Activated naive CD4-positive, alpha-beta T cell treated with anti-CD3 and anti-CD28 coated beads for 36 hours (primary cell): ENCODE results near the gene CENPX. TPM values are rescaled to one million over a fixed set of nuclear protein-coding genes. Genes with fewer than 3 reads are reported as not detected.

Experiments used
- CTCF ChIA-PET: fragments of 350-600 bp; sonication (Branson Sonifier 250); formaldehyde crosslinking; loops from one replicate; lab custom pipeline; 2021; ENCODE audit warnings: antibody characterized with exemption; lab: Charles Lee
- DNase-seq: peaks from one replicate; pipeline ENCODE4 v3.0.0-alpha.2; 2020
- H3K27ac Mint-ChIP-seq: one replicate; pipeline ENCODE4 v1.8.0; 2021; ENCODE audit warnings: mild to moderate bottlenecking, mixed read lengths
- H3K27me3 Mint-ChIP-seq: one replicate; pipeline ENCODE4 v1.8.0; 2021; ENCODE audit warnings: low read depth, mixed read lengths
- H3K36me3 Mint-ChIP-seq: one replicate; pipeline ENCODE4 v1.8.0; 2021; ENCODE audit warnings: low read depth, mixed read lengths
- H3K4me1 Mint-ChIP-seq: one replicate; pipeline ENCODE4 v1.8.0; 2021; ENCODE audit warnings: low read depth, mixed read lengths
- H3K4me3 Mint-ChIP-seq: one replicate; pipeline ENCODE4 v1.8.0; 2021; ENCODE audit warnings: mild to moderate bottlenecking, moderate library complexity, mixed read lengths
- H3K9me3 Mint-ChIP-seq: one replicate; pipeline ENCODE4 v1.8.0; 2021; ENCODE audit warnings: mixed read lengths
- intact Hi-C: fragments of 100-400 bp; cut with micrococcal nuclease; formaldehyde crosslinking; loops from one replicate; pipeline ENCODE4 v1.15.1; 2023
- total RNA-seq, 2 experiments: library from RNA; stranded (reverse); gene quantifications; one replicate each; pipeline ENCODE4 v1.2.3, GENCODE V29; 2021

CENPX gene
- total RNA-seq, 2 experiments from 2014 or later, result 55.8 to 57.8 TPM

DNA sequence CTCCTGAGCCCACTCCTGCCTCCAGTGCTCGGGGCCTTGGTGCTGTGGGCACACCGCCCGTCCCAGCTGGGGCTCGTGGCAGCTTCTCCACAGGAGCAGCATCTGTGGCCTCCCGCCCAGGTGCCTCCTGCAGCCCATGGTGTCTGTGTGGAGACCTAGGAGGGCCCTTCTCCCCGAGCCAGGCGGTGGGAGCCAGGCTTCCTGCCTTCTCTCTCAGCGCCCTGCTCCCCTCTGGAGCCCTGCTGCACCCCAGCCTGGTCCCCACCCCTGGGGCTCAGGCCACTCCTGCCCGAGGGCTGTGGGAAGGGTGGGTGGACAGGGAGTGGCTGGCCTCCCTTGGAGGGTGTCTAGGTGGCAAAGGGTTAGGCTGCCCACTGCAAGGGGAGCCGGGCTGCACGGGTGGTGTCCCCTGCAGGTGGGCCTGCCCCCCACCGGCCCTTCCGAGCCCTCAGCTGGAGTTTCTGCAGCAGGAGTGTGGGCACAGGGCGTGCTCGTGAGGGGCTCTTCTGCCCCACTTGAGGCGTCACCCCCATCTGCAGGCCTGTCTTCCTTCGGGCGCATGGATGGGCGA is 11.0 kb downstream of the CENPX start:
- Mint-ChIP-seq H3K4me3 (no peak overlapping the region), H3K36me3 (no peaks in the 10 kb centered on the region), H3K27ac (no peak overlapping the region), H3K4me1 (no peaks in the 10 kb centered on the region), H3K27me3 (no peaks in the 10 kb centered on the region), H3K9me3 (no peaks in the 10 kb centered on the region)
- CTCF ChIA-PET, result interaction anchor here (0.9 kb wide), 1 partner anchor 18 kb away, joined by 5 read pairs; no protein-coding TSS in a partner anchor
- DNase-seq, result no peak
- intact Hi-C loops, result no loop called here

DNA sequence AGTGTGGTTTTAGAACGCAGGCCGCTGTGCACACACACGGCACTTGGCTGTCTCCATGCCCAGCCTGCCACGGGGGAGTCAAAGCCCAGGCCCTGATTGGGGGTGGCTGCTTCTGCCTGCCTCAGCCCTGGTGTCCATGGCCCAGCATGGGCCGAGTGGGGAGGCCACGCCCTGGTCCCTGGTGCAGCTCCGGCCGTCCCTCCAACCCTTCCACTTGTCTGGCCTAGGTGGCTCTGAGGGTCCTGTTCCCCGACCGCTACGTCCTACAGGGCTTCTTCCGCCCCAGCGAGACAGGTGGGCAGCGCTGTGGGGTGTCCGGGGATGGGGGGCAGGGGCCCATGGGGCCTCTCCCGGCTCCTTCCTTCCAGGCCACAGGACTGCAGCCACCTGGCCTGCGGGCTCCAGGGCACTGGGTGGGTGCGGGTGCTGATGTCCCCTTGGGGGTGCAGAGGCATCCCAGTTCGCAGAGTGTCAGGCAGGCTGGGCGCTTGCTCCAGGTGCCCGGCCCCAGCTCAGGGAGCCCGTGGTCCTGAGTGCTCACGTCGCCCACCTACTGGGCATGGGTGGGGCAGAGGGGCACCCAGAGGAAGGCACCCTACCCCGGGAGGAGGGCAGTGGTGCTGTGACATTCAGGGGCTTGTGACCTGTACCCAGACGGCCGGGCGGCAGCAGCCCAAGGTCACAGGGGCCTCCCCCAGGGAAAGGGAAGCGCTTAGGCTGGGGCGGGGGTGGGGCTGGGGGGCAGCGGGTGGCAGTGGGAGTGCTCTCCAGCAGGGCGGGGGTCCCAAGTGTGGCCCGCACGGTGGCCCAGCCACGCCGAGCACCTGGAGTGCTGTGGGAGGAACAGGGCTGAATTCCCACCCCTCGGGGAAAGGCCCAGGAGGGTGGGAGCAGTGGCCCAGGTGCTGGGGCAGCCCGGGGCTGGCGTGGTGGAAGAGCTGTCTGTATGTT is 11.8 kb downstream of the CENPX start:
- DNase-seq, result no peak
- Mint-ChIP-seq H3K9me3 (no peaks in the 10 kb centered on the region), H3K27ac (no peak overlapping the region), H3K4me3 (no peak overlapping the region), H3K4me1 (no peaks in the 10 kb centered on the region), H3K36me3 (no peaks in the 10 kb centered on the region), H3K27me3 (no peaks in the 10 kb centered on the region)
- intact Hi-C loops, result no loop called here
- CTCF ChIA-PET, result no interaction called here

DNA sequence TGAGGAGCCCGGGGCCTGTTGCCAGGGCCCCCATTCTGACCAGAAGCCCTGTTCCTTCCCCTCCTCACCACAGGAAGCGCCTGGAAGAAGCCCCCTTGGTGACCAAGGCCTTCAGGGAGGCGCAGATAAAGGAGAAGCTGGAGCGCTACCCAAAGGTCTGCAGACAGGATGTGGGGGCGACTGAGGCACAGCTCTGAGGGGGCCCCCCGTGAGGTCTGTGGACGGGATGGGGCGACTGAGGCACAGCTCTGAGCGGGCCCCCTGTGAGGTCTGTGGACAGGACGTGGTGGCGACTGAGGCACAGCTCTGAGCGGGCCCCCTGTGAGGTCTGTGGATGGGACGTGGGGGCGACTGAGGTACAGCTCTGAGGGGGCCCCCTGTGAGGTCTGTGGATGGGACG is 13.3 kb downstream of the CENPX start:
- Mint-ChIP-seq H3K4me1 (no peaks in the 10 kb centered on the region), H3K4me3 (no peak overlapping the region), H3K9me3 (no peaks in the 10 kb centered on the region), H3K36me3 (no peaks in the 10 kb centered on the region), H3K27ac (no peak overlapping the region), H3K27me3 (no peaks in the 10 kb centered on the region)
- DNase-seq, result no peak
- CTCF ChIA-PET, result interaction anchor here (1.0 kb wide), 1 partner anchor 11 kb away, joined by 4 read pairs; no protein-coding TSS in a partner anchor
- intact Hi-C loops, result no loop called here

DNA sequence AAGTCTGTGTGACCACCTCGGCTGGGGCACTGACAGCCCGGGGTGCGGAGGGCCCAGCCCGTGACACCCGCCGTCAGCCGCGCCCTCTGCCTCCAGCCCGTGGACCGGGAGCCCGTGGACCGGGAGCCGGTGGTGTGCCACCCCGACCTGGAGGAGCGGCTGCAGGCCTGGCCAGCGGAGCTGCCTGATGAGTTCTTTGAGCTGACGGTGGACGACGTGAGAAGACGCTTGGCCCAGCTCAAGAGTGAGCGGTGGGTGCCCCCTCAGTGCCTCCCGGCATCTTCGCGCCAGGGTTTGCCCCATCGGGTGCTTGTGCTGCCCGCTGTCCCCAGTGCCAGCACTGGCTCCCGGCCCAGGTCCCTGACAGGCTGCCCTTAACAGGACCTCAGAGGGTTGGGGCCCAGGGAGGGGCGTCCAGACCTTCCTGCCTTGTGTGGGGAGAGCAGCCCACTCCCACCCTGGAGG is 13.7 kb downstream of the CENPX start:
- no peaks in the 10 kb centered on the region for H3K27me3 Mint-ChIP-seq
- no peak overlapping the region for H3K27ac Mint-ChIP-seq
- intact Hi-C loops, result no loop called here
- H3K9me3 Mint-ChIP-seq, result no peaks in the 10 kb centered on the region
- CTCF ChIA-PET, result interaction anchor here (1.0 kb wide), 1 partner anchor 11 kb away, joined by 4 read pairs; no protein-coding TSS in a partner anchor
- no peaks in the 10 kb centered on the region for H3K4me1 Mint-ChIP-seq
- H3K36me3 Mint-ChIP-seq, result no peaks in the 10 kb centered on the region
- DNase-seq, result no peak
- H3K4me3 Mint-ChIP-seq, result no peak overlapping the region

DNA sequence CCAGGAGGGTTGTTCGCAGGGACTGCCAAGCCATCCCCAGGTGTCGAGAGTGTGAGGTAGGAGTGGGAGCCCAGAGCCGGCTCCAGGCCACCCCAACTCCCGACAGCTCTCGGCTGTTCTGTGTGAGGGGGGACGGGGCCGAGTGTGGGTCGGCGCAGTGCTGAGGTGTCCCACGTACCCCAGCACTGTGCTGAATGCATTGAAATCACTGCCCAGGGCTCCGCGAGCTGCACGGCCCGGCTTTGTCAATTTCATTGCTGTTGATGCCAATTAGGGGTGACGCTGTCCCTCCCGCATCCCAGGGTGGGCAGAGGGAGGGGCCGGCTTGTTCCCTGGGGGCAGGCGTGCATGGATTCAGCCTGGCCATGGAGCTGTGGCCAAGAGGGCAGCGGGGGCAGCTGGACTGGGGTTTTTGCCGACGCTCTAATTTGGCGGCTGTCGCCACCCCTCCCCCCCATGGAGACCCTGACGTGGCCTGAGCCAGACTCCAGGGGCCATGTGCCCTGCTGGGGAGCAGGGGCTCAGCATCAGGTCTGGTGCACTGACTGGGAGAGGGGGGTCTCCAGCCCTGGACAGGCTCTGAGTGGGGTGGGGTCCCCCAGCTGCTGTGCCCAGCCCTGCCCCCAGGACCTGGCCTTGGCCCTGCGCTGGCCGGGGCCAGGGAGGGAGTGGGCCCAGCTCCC is 14.3 kb downstream of the CENPX start:
- intact Hi-C loops, result no loop called here
- Mint-ChIP-seq H3K9me3 (no peaks in the 10 kb centered on the region), H3K36me3 (no peaks in the 10 kb centered on the region), H3K4me1 (no peaks in the 10 kb centered on the region), H3K27me3 (no peaks in the 10 kb centered on the region), H3K27ac (no peak overlapping the region), H3K4me3 (no peak overlapping the region)
- CTCF ChIA-PET, result no interaction called here
- DNase-seq, result no peak

DNA sequence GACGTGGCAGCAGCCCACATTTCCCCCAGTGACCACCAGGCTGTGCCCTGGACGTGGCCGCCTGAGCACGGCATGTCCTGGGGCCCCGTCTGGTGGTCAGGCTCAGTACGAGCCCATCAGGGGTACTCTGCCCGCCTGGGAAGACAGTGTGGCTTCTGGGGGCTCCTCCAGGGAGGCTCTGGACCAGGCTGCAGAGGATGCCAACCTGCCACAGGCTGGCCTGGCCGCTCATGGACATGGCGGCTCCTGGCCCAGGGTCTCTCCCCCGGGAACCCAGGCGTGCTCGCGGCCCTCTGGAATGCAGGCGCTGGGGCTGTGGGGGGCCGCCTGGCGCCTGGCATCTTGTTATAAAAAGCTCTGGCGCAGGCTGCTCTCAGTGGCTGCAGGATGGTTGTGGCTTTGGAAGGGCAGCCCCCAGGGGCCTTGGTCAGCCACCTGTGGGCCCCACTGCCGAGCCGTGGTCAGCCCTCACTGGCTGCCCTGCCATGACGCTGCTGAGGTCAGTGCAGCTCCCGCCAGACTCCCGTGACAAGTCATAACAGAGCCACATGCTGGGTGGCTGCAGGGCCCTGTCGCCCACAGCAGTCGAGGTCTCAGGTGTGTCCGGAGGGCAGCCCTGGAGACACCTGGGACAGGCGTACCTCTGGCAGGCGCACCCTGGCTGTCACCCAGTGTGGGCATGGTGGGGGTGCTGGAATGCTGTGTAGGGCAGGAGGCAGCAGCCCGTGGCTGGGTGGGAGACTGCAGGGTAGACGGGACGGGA is 15.0 kb downstream of the CENPX start:
- no peaks in the 10 kb centered on the region for H3K4me1 Mint-ChIP-seq
- H3K4me3 Mint-ChIP-seq, result no peak overlapping the region
- no peak overlapping the region for H3K27ac Mint-ChIP-seq
- no peaks in the 10 kb centered on the region for H3K36me3 Mint-ChIP-seq
- H3K27me3 Mint-ChIP-seq, result no peaks in the 10 kb centered on the region
- H3K9me3 Mint-ChIP-seq, result no peaks in the 10 kb centered on the region
- CTCF ChIA-PET, result no interaction called here
- DNase-seq, result no peak
- intact Hi-C loops, result no loop called here

DNA sequence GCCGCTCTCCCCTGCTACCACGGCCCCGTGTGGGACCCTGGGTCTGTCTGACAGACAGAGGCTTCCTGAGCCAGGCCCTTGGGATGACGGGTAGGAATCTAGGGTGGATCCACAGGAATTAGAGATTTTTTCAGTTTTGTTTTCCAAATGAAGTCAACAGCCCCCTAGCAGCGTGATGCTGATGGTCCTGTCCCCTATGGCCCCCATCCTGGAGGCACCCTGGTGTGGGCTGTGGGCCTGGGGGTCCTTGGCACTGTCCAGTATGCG is 15.5 kb downstream of the CENPX start:
- no peak for DNase-seq
- Mint-ChIP-seq H3K27ac (no peak overlapping the region), H3K4me3 (no peak overlapping the region), H3K4me1 (no peaks in the 10 kb centered on the region), H3K27me3 (no peaks in the 10 kb centered on the region), H3K9me3 (no peaks in the 10 kb centered on the region), H3K36me3 (no peaks in the 10 kb centered on the region)
- CTCF ChIA-PET, result interaction anchor here (0.6 kb wide), 1 partner anchor 470 kb away, joined by 3 read pairs; no protein-coding TSS in a partner anchor
- intact Hi-C loops, result no loop called here

DNA sequence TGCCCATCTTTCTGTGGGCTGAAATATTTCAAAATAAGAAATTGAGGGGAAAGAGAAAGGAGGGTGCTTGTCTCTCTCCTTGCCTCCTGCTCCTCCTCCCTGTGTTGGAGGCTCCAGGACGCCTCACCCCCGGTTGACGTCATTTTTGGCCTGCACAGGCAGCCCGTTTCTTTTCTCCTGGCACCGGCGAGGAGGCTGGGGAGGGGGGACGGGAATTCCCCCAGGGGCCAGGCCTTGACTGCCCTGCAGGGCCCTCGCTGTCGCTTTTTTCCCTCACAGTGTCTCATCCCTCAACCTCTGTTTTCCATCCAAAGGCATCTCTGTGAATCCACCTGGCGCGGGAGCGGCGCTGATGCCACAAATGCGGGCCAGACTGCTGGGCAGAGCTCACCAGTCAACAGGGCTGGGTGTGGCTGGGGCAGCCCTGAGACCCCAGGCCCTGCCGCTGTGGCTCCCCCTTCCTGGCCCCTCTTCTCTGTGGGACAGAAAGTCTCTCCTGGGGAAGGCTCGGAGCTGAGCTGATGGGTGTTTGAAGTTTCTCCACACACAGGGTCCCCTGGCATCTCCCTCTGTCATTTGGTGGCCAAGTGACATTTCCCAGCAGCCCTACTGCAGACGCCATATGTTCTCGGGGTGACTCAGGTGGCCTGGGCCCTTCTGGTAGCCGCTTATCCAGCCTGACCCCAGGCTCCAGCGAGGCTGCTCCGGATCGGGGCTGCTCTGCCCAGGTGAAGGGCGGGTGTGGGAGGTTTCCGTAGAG is 16.0 kb downstream of the CENPX start:
- Mint-ChIP-seq H3K27me3 (no peaks in the 10 kb centered on the region), H3K27ac (no peak overlapping the region), H3K36me3 (no peaks in the 10 kb centered on the region), H3K4me3 (no peak overlapping the region), H3K9me3 (no peaks in the 10 kb centered on the region), H3K4me1 (no peaks in the 10 kb centered on the region)
- DNase-seq, result no peak
- CTCF ChIA-PET, result interaction anchor here (0.6 kb wide), 1 partner anchor 471 kb away, joined by 3 read pairs; no protein-coding TSS in a partner anchor
- intact Hi-C loops, result no loop called here

DNA sequence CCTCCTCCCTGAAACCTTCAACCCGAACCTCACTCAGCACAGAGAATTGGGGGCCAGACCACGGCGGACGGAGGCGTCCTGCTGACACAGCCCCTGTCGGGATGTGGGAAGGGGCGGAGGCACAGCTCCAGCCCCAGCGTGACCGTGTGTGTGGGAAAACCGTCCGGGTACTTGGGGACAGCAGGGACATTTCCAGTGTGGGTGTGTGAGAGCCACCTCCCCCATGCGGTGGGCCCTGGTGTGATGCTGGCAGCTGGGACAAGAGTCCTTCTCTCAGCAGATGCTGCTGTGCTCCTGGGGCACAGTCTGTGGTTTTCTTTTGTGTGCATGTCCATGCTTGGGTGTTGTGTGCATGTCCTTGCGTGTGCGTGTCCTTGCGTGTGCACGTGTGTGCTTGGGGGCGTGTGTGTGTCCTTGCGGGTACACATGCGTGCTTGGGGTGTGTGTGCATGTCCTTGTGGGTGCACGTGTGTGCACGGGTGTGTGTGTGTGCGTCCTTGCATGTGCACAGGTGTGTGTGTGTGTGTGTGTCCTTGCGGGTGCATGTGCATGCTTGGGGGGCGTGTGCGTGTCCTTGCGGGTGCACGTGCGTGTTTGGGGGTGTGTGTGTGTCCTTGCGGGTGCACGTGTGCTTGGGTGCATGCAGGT is 16.9 kb downstream of the CENPX start:
- Mint-ChIP-seq H3K36me3 (no peaks in the 10 kb centered on the region), H3K9me3 (no peaks in the 10 kb centered on the region), H3K4me3 (no peak overlapping the region), H3K27ac (no peak overlapping the region), H3K4me1 (no peaks in the 10 kb centered on the region), H3K27me3 (no peaks in the 10 kb centered on the region)
- DNase-seq, result no peak
- CTCF ChIA-PET, result interaction anchor here (1.1 kb wide), 1 partner anchor 15 kb away, joined by 3 read pairs; no protein-coding TSS in a partner anchor
- intact Hi-C loops, result no loop called here

DNA sequence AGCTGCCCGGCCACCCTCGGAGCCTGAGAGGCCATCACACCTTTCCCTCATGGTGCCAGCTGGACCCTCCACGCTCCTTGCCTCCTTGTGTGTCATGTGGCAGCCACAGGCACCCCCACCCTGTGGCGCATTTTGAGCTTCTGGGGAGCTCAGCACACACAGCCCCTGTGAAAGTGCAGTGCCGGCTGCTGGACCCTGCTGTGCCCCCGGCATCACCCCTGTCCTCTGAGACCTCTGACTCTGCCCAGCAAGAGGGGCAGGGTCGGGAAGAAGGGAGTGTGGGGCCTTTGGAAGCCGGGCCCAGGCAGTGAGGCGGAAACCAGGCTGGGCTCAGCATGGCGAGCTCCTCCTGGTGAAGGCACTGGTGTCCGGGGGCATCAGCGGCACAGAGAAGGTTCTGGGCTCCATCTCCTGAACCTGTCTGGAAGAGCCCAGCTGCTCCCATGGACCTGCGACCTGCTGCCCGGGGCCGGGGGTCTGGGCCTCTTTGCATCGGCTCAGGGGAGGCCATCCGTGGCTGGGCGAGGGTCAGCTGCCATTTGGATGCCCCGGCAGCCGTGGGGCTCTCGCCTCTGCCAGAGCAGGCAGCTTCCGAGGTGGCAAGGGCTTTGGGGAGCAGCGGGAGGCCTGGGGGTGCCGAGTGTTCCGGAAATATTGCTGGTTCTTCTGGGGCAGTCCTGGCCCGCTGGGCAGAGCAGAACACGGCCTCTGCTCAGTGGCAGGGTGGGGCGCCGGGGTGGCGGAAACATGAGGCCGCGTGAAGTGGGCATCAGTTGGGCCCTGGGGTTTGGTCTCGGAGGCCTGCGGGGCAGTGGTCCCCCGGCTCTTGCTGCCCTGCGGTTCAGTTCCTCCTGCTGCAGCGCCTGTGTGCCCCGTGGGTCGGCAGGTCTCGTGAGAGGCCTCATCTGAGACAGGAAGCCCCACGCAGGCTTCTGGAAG is 17.9 kb downstream of the CENPX start:
- CTCF ChIA-PET, result interaction anchor here (1.1 kb wide), 1 partner anchor 16 kb away, joined by 3 read pairs; no protein-coding TSS in a partner anchor
- Mint-ChIP-seq H3K4me1 (no peaks in the 10 kb centered on the region), H3K27ac (no peak overlapping the region), H3K27me3 (no peaks in the 10 kb centered on the region), H3K9me3 (no peaks in the 10 kb centered on the region), H3K4me3 (no peak overlapping the region), H3K36me3 (no peaks in the 10 kb centered on the region)
- no peak for DNase-seq
- intact Hi-C loops, result no loop called here
